GM13976 (cell line): ENCODE results near the gene HDAC8.

Experiments
- DNase-seq: peaks from one replicate; pipeline ENCODE4 v3.0.0; 2012; ENCODE audit warnings: low spot score
- in situ Hi-C: fragments of 300-500 bp; cut with MboI; formaldehyde crosslinking; loops from one replicate; pipeline ENCODE4 v1.12.0; 2022; ENCODE audit warnings: low sequenced_read_pairs, mixed read lengths, inconsistent platforms; ENCODE audit not compliant: unreplicated experiment
- TF ChIP-seq, protein P1 (sequence below): IDR thresholded peaks from 2 replicates; pipeline ENCODE4 v1.5.1; 2012; ENCODE audit warnings: borderline replicate concordance, mild to moderate bottlenecking; ENCODE audit not compliant: insufficient read depth; ENCODE audit errors: extremely low read depth, missing control alignments, control extremely low read depth

Gene HDAC8

DNA sequence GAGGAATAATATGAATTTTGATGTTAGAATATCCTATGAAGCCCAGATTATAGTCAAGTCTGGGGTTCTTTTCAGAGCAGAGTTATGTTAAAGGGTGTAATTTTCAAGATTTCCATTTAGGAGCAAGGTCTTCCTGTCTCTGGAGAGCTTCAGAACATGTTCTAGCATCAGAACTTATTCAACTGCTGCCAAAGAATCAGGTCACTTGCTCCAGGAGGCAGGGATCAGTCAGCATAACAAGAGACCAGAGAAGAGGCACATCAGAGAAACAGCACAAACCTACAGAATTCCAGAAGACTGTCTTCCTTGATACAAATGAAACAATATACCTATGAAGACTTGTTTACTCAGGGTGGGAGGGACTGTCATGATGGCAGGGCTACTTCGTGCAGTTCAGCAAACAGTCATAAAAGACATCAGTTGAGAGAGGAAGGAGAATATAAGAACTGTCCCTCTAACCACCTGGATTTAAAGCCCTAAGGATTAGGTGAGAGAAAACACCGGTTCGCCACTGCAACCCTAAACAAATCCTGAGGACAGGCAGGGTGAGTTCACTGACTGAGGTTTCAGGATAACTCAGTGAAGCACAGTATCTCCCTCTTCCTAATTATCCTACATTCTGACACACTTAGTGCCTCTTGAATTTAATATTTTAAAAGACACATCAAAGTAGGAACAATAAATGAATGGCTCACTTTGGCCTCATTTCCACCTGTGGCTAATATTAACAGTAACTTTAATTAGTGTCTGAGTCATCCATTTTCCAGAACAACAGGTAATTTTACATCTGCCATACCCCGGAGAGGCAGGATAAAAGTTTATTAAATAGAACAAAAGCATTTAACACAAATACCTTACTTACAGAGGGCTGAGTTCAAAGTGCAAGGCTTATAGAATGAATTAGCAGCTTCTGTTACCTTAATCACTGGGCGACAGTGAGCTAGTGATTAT is 93.0 kb downstream of the HDAC8 start:
- TF ChIP-seq, protein P1, sequence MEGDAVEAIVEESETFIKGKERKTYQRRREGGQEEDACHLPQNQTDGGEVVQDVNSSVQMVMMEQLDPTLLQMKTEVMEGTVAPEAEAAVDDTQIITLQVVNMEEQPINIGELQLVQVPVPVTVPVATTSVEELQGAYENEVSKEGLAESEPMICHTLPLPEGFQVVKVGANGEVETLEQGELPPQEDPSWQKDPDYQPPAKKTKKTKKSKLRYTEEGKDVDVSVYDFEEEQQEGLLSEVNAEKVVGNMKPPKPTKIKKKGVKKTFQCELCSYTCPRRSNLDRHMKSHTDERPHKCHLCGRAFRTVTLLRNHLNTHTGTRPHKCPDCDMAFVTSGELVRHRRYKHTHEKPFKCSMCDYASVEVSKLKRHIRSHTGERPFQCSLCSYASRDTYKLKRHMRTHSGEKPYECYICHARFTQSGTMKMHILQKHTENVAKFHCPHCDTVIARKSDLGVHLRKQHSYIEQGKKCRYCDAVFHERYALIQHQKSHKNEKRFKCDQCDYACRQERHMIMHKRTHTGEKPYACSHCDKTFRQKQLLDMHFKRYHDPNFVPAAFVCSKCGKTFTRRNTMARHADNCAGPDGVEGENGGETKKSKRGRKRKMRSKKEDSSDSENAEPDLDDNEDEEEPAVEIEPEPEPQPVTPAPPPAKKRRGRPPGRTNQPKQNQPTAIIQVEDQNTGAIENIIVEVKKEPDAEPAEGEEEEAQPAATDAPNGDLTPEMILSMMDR: no peak
- in situ Hi-C loops: no loop called here
- DNase-seq: no peak

DNA sequence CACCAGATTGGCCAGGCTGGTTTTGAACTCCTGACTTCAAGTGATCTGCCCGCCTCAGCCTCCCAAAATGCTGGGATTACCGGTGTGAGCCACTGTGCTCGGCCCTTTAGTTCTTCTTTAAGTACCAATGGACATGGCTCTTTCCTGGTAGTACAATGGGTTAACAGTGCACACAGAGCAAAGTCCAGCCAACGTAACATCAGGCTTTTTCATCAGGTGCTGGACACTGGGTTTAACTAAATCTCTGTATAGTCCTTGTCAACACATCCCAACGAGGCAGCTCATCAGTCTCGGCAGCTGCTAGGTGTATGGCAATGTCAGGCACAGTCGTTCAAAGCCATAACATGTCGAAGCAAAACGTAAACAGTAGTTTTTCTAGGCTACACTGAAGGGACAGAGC is 93.8 kb downstream of the HDAC8 start:
- in situ Hi-C loops: no loop called here

DNA sequence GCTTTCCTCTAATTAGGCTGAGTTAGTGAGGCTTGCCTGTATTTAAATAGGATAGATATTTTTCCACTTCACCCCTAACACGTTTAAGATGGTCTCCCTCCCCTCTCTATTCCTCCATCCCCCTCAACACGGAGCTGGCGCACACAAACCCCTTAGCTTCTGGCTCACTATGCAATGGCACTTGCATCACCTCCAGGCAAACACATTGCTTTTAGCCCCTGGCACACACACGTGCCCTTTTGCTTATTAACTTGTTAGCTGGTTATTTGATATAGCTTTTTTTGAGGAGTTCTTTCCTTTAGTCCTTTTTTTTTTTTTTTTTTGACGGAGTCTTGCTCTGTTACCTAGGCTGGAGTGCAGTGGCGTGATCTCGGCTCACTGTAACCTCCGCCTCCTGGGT is 94.3 kb downstream of the HDAC8 start:
- in situ Hi-C loops: no loop called here
- TF ChIP-seq, protein P1: no peak
- no peak for DNase-seq

More for the DNA sequence above, 93.8 kb downstream of the HDAC8 start:
- TF ChIP-seq, protein P1: no peak
- no peak for DNase-seq

GRCh38 chrX:72477781-72478181 is 94.9 kb downstream of the HDAC8 start:
- in situ Hi-C loops: no loop called here
- DNase-seq: no peak
- TF ChIP-seq, protein P1: no peak

GRCh38 chrX:72477376-72477775 is 95.3 kb downstream of the HDAC8 start:
- no peak for DNase-seq
- in situ Hi-C loops: no loop called here
- TF ChIP-seq, protein P1: no peak

DNA sequence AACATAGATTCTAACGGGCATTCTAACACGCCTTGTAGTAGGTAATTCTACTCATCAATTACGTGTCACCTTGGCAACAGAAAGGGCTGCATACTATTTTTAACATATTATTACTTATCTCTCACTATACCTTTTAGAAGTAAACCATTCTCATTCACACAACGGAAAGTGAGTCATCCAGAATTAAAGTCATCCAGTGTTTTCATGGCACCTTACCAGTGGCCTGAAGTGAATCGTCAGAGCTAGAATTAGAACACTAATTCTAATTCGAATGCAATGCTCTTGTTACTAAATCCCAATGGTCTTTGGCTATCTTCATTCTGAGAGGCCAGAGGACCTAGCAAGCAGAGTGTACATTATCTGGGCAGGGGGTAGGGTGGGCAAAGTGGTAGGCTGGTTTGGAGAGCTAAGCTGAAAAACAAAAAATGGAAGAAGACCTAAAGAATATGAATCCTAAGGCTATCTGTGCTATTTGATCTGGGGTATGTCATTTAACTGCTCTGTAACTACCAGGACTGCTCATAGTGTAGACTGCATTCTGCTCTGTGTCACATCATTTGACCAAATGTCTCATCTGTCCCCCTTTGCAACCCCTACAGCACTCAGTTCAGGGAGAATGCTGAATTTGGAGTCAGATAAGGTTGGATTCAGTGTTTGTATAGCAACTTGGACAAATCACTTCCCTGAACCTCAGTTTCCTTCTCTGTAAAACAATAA is 96.5 kb downstream of the HDAC8 start:
- no peak for DNase-seq
- TF ChIP-seq, protein P1: no peak
- in situ Hi-C loops: no loop called here
